Raji (cell line): ENCODE data around the gene C19orf81.

Experiments used
- POLR2A ChIP-seq: IDR thresholded peaks from 2 replicates; pipeline ENCODE4 v1.6.1; 2011; ENCODE audit warnings: low read depth, low read length, control low read depth; ENCODE audit not compliant: insufficient read depth

The C19orf81 gene

GRCh38 chr19:50632151-50632835 is 17.0 kb upstream of the C19orf81 start:
- no peak for TF ChIP-seq POLR2A

- no peak for TF ChIP-seq POLR2A
Measured at GRCh38 chr19:50633359-50633758, 15.9 kb upstream of the C19orf81 start.

- TF ChIP-seq POLR2A: no peak
Measured at GRCh38 chr19:50633973-50634372, 15.3 kb upstream of the C19orf81 start.

- no peak for TF ChIP-seq POLR2A
Measured at GRCh38 chr19:50636317-50637085, 12.7 kb upstream of the C19orf81 start.

- no peak for TF ChIP-seq POLR2A
Measured at GRCh38 chr19:50638600-50638999, 10.6 kb upstream of the C19orf81 start.

GRCh38 chr19:50639121-50640112 is 9.8 kb upstream of the C19orf81 start, which contains the start of gene SYT3:
SYT3 (minus strand) TSS chr19:50639881; CDS start chr19:50637411, 2,470 bp downstream.
- no peak for TF ChIP-seq POLR2A

GRCh38 chr19:50640368-50640767 is 8.9 kb upstream of the C19orf81 start:
- TF ChIP-seq POLR2A: no peak

- TF ChIP-seq POLR2A: no peak
Measured at GRCh38 chr19:50644315-50644915, 4.8 kb upstream of the C19orf81 start.

- TF ChIP-seq POLR2A: no peak
Measured at GRCh38 chr19:50645107-50645506, 4.1 kb upstream of the C19orf81 start.

GRCh38 chr19:50646074-50646807 is 3.0 kb upstream of the C19orf81 start:
- TF ChIP-seq POLR2A: no peak

GRCh38 chr19:50647879-50648615 is 1.2 kb upstream of the C19orf81 start:
- no peak for TF ChIP-seq POLR2A

- no peak for TF ChIP-seq POLR2A
Measured at GRCh38 chr19:50648659-50649058, 586 bp upstream of the C19orf81 start.

GRCh38 chr19:50651174-50651573 is 1.9 kb downstream of the C19orf81 start:
- no peak for TF ChIP-seq POLR2A
